ENCODE data around the gene NIPA2.

DNA sequence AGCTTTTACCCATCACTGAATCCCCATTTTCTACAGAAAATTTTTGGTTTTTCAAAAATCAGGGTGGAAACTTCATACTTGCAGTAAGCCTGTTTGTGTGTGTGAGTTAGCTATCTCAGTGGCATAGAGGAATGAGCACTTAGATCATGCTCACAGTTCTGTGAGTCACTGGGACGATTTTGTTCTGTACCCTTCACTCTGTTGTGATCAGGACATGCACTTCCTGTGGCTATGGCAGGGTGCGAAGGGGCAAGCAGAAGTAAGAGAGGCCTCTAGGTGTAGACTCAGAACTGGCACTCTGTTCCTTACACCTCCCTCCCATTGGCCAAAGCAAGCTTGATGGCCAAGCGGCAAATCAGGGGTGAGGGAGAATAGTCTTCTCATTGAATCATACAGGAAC lies 11.6 kb downstream of the NIPA2 start:
- no peak for TF ChIP-seq CTCF (conservative IDR thresholded peaks at IDR 0.05 in 1 of 2, IDR thresholded peaks at IDR 0.05 in 1 of 2; ENCODE audit: low read depth in 1 of 2, low read length in 2 of 2)
- no peak for TF ChIP-seq EZH2 (IDR thresholded peaks at IDR 0.05; ENCODE audit: low read length, missing control alignments)
